Stimulated activated memory B cell treated with anti-CD40 and anti-IgM and Interleukin-4, amounts not matched to agents 10 μg/mL and 1 μg/mL and 100 μg/mL, for 72 hours (primary cell): Measurements from ENCODE around the gene DNAI7.

ENCODE experiments used
- ATAC-seq: fragments of 150-1000 bp; cut with Tn5 transposase; 2 replicates; pipeline ENCODE4 v1.10.0; 2021
- H3K27ac Mint-ChIP-seq: one replicate; pipeline ENCODE4 v1.8.0; 2022; ENCODE audit warnings: mild to moderate bottlenecking, mixed read lengths
- H3K27me3 Mint-ChIP-seq: one replicate; pipeline ENCODE4 v1.8.0; 2022; ENCODE audit warnings: mixed read lengths
- H3K36me3 Mint-ChIP-seq: one replicate; pipeline ENCODE4 v1.8.0; 2022; ENCODE audit warnings: mixed read lengths
- H3K4me1 Mint-ChIP-seq: one replicate; pipeline ENCODE4 v1.8.0; 2022; ENCODE audit warnings: mixed read lengths
- H3K4me3 Mint-ChIP-seq: one replicate; pipeline ENCODE4 v1.8.0; 2022; ENCODE audit warnings: mild to moderate bottlenecking, moderate library complexity, mixed read lengths
- H3K9me3 Mint-ChIP-seq: one replicate; pipeline ENCODE4 v1.8.0; 2022; ENCODE audit warnings: mixed read lengths

Gene DNAI7

GRCh38 chr12:25126746-25127145, 68.2 kb downstream of the DNAI7 start:
- Mint-ChIP-seq H3K4me3 (no peak overlapping the region), H3K9me3 (no peaks in the 10 kb centered on the region), H3K27ac (peak overlapping the region; percentile 9), H3K27me3 (no peaks in the 10 kb centered on the region), H3K36me3 (no peaks in the 10 kb centered on the region), H3K4me1 (peaks cover 8% of the 10 kb centered on the region)
- ATAC-seq = no peak

- no peaks in the 10 kb centered on the region for H3K27me3 Mint-ChIP-seq
- H3K36me3 Mint-ChIP-seq = no peaks in the 10 kb centered on the region
- H3K27ac Mint-ChIP-seq = peak overlapping the region; percentile 9
- H3K9me3 Mint-ChIP-seq = no peaks in the 10 kb centered on the region
- no peak overlapping the region for H3K4me3 Mint-ChIP-seq
- no peak for ATAC-seq
- peaks cover 8% of the 10 kb centered on the region for H3K4me1 Mint-ChIP-seq
Observed at GRCh38 chr12:25126101-25126500, 68.9 kb downstream of the DNAI7 start.

- Mint-ChIP-seq H3K27me3 (no peaks in the 10 kb centered on the region), H3K27ac (no peak overlapping the region), H3K4me3 (no peak overlapping the region), H3K4me1 (peaks cover 8% of the 10 kb centered on the region), H3K9me3 (no peaks in the 10 kb centered on the region), H3K36me3 (no peaks in the 10 kb centered on the region)
- ATAC-seq = no peak
Observed at GRCh38 chr12:25124493-25124892, 70.5 kb downstream of the DNAI7 start.

- Mint-ChIP-seq H3K9me3 (no peaks in the 10 kb centered on the region), H3K4me3 (no peak overlapping the region), H3K36me3 (no peaks in the 10 kb centered on the region), H3K27ac (no peak overlapping the region), H3K27me3 (no peaks in the 10 kb centered on the region), H3K4me1 (no peaks in the 10 kb centered on the region)
- ATAC-seq = no peak
Observed at GRCh38 chr12:25123126-25123525, 71.8 kb downstream of the DNAI7 start.

GRCh38 chr12:25121916-25122315, 73.0 kb downstream of the DNAI7 start:
- Mint-ChIP-seq H3K27me3 (no peaks in the 10 kb centered on the region), H3K9me3 (no peaks in the 10 kb centered on the region), H3K36me3 (no peaks in the 10 kb centered on the region), H3K27ac (no peak overlapping the region), H3K4me1 (no peaks in the 10 kb centered on the region), H3K4me3 (no peak overlapping the region)
- no peak for ATAC-seq

- Mint-ChIP-seq H3K36me3 (no peaks in the 10 kb centered on the region), H3K9me3 (no peaks in the 10 kb centered on the region), H3K27me3 (no peaks in the 10 kb centered on the region), H3K4me1 (no peaks in the 10 kb centered on the region), H3K27ac (no peak overlapping the region), H3K4me3 (no peak overlapping the region)
- ATAC-seq = no peak
Observed at GRCh38 chr12:25121110-25121509, 73.8 kb downstream of the DNAI7 start.

GRCh38 chr12:25119020-25119419, 75.9 kb downstream of the DNAI7 start:
- Mint-ChIP-seq H3K27me3 (no peaks in the 10 kb centered on the region), H3K27ac (no peak overlapping the region), H3K9me3 (no peaks in the 10 kb centered on the region), H3K4me1 (no peaks in the 10 kb centered on the region), H3K4me3 (no peak overlapping the region), H3K36me3 (no peaks in the 10 kb centered on the region)
- no peak for ATAC-seq

- ATAC-seq = no peak
- Mint-ChIP-seq H3K27ac (peak overlapping the region; percentile 23), H3K4me3 (no peak overlapping the region), H3K27me3 (no peaks in the 10 kb centered on the region), H3K4me1 (no peaks in the 10 kb centered on the region), H3K36me3 (peaks cover under 1% of the 10 kb centered on the region), H3K9me3 (no peaks in the 10 kb centered on the region)
Observed at GRCh38 chr12:25115677-25116076, 79.3 kb downstream of the DNAI7 start.

GRCh38 chr12:25113651-25114050, 81.3 kb downstream of the DNAI7 start:
- no peak overlapping the region for H3K27ac Mint-ChIP-seq
- H3K9me3 Mint-ChIP-seq = no peaks in the 10 kb centered on the region
- H3K4me3 Mint-ChIP-seq = no peak overlapping the region
- peaks cover 21% of the 10 kb centered on the region for H3K36me3 Mint-ChIP-seq
- H3K27me3 Mint-ChIP-seq = no peaks in the 10 kb centered on the region
- H3K4me1 Mint-ChIP-seq = peaks cover 4% of the 10 kb centered on the region
- ATAC-seq = no peak

- H3K27ac Mint-ChIP-seq = peak overlapping the region; percentile 54
- peaks cover 29% of the 10 kb centered on the region for H3K36me3 Mint-ChIP-seq
- no peak overlapping the region for H3K4me3 Mint-ChIP-seq
- H3K9me3 Mint-ChIP-seq = no peaks in the 10 kb centered on the region
- H3K4me1 Mint-ChIP-seq = peaks cover 13% of the 10 kb centered on the region
- no peak for ATAC-seq
- no peaks in the 10 kb centered on the region for H3K27me3 Mint-ChIP-seq
Observed at GRCh38 chr12:25110260-25110659, 84.7 kb downstream of the DNAI7 start.

GRCh38 chr12:25107920-25108319, 87.0 kb downstream of the DNAI7 start:
- Mint-ChIP-seq H3K36me3 (peaks cover 41% of the 10 kb centered on the region), H3K27ac (peak overlapping the region; percentile 62), H3K9me3 (no peaks in the 10 kb centered on the region), H3K27me3 (no peaks in the 10 kb centered on the region), H3K4me3 (no peak overlapping the region), H3K4me1 (peaks cover 13% of the 10 kb centered on the region)
- ATAC-seq = peak; percentile 81

- Mint-ChIP-seq H3K9me3 (no peaks in the 10 kb centered on the region), H3K36me3 (peaks cover 51% of the 10 kb centered on the region), H3K4me1 (peaks cover 13% of the 10 kb centered on the region), H3K27ac (no peak overlapping the region), H3K27me3 (no peaks in the 10 kb centered on the region), H3K4me3 (no peak overlapping the region)
- no peak for ATAC-seq
Observed at GRCh38 chr12:25106818-25107217, 88.1 kb downstream of the DNAI7 start.

GRCh38 chr12:25102402-25102801, 92.6 kb downstream of the DNAI7 start:
- ATAC-seq = no peak
- Mint-ChIP-seq H3K4me1 (peaks cover 2% of the 10 kb centered on the region), H3K27ac (no peak overlapping the region), H3K36me3 (peaks cover 35% of the 10 kb centered on the region), H3K27me3 (no peaks in the 10 kb centered on the region), H3K4me3 (no peak overlapping the region), H3K9me3 (peaks cover 3% of the 10 kb centered on the region)

GRCh38 chr12:25101092-25101445, 93.9 kb downstream of the DNAI7 start:
- Mint-ChIP-seq H3K4me1 (no peaks in the 10 kb centered on the region), H3K27ac (no peak overlapping the region), H3K4me3 (peak overlapping the region; percentile 42), H3K36me3 (peaks cover 41% of the 10 kb centered on the region), H3K27me3 (no peaks in the 10 kb centered on the region), H3K9me3 (peaks cover 3% of the 10 kb centered on the region)
- ATAC-seq = peak; percentile 79

GRCh38 chr12:25100194-25101091, 94.5 kb downstream of the DNAI7 start:
- no peak overlapping the region for H3K27ac Mint-ChIP-seq
- H3K9me3 Mint-ChIP-seq = peaks cover 3% of the 10 kb centered on the region
- H3K36me3 Mint-ChIP-seq = peaks cover 47% of the 10 kb centered on the region
- H3K4me1 Mint-ChIP-seq = no peaks in the 10 kb centered on the region
- no peaks in the 10 kb centered on the region for H3K27me3 Mint-ChIP-seq
- peak overlapping the region; percentile 42 for H3K4me3 Mint-ChIP-seq
- no peak for ATAC-seq

GRCh38 chr12:25099010-25099409, 96.0 kb downstream of the DNAI7 start:
- peaks cover 6% of the 10 kb centered on the region for H3K4me1 Mint-ChIP-seq
- peaks cover 3% of the 10 kb centered on the region for H3K9me3 Mint-ChIP-seq
- H3K4me3 Mint-ChIP-seq = no peak overlapping the region
- H3K36me3 Mint-ChIP-seq = peaks cover 53% of the 10 kb centered on the region
- ATAC-seq = no peak
- H3K27me3 Mint-ChIP-seq = no peaks in the 10 kb centered on the region
- H3K27ac Mint-ChIP-seq = no peak overlapping the region
